OCI-LY7 (cell line): ENCODE results near the gene MIF4GD. TPM values are rescaled to one million over a fixed set of nuclear protein-coding genes. Genes with fewer than 3 reads are reported as not detected.

ENCODE experiments used
- BruUV-seq: library from RNA; stranded (reverse); fragments of 400-500 nt; replicated peaks from 2 replicates; lab custom pipeline; 2021; lab: Mats Ljungman, UMichigan
- CTCF ChIA-PET: fragments of 300-600 bp; sonication (Branson Sonifier 250); formaldehyde crosslinking; loops from one replicate; lab custom pipeline; 2022; ENCODE audit warnings: antibody characterized with exemption; ENCODE audit not compliant: unreplicated experiment; lab: Charles Lee
- POLR2A ChIA-PET: fragments of 300-600 bp; sonication (Branson Sonifier 250); formaldehyde crosslinking; loops from one replicate; lab custom pipeline; 2022; ENCODE audit warnings: antibody characterized with exemption; lab: Charles Lee
- DNase-seq: peaks from one replicate; pipeline ENCODE4 v3.0.0-alpha.2; 2015; ENCODE audit warnings: low spot score
- H2AFZ ChIP-seq: fragments of 200-600 bp; sonication (generic), shearing (Covaris generic); 2 replicates; pipeline ENCODE4 v1.6.1; 2014; ENCODE audit warnings: mild to moderate bottlenecking, antibody characterized with exemption, low read length, moderate library complexity
- H3K27ac ChIP-seq: fragments of 200-600 bp; sonication (generic); 2 replicates; pipeline ENCODE4 v1.5.1; 2014; ENCODE audit warnings: mixed run types, low read depth, mild to moderate bottlenecking, moderate library complexity, low read length, inconsistent platforms; ENCODE audit not compliant: poor library complexity, severe bottlenecking
- H3K36me3 ChIP-seq: fragments of 200-600 bp; sonication (generic); 2 replicates; pipeline ENCODE4 v1.6.1; 2014; ENCODE audit warnings: mild to moderate bottlenecking, antibody characterized with exemption, low read length, moderate library complexity, mixed read lengths; ENCODE audit not compliant: insufficient read depth
- H3K4me1 ChIP-seq: fragments of 200-600 bp; sonication (generic); 2 replicates; pipeline ENCODE4 v1.5.1; 2014; ENCODE audit warnings: mild to moderate bottlenecking, low read length; ENCODE audit not compliant: insufficient read depth, poor library complexity, severe bottlenecking
- H3K4me2 ChIP-seq: fragments of 200-600 bp; sonication (generic); 2 replicates; pipeline ENCODE4 v1.6.1; 2014; ENCODE audit warnings: mild to moderate bottlenecking, low read length
- H3K4me3 ChIP-seq: fragments of 200-600 bp; sonication (generic); 2 replicates; pipeline ENCODE4 v1.5.1; 2014; ENCODE audit warnings: mild to moderate bottlenecking, low read depth, low read length; ENCODE audit not compliant: poor library complexity, severe bottlenecking
- H3K79me2 ChIP-seq: fragments of 200-600 bp; sonication (generic); 2 replicates; pipeline ENCODE4 v1.6.1; 2016; ENCODE audit warnings: low read depth, mild to moderate bottlenecking, low read length, moderate library complexity, mixed read lengths; ENCODE audit not compliant: insufficient read depth
- H3K9me2 ChIP-seq: fragments of 200-600 bp; sonication (generic); 2 replicates; pipeline ENCODE4 v1.6.1; 2016; ENCODE audit warnings: mild to moderate bottlenecking, low read length, mixed read lengths; ENCODE audit not compliant: insufficient read depth
- H3K9me3 ChIP-seq: fragments of 200-600 bp; sonication (generic); 2 replicates; pipeline ENCODE4 v1.6.1; 2014; ENCODE audit warnings: mild to moderate bottlenecking, mixed run types, low read length, mixed read lengths
- H4K20me1 ChIP-seq: fragments of 200-600 bp; sonication (generic); 2 replicates; pipeline ENCODE4 v1.6.1; 2014; ENCODE audit warnings: mild to moderate bottlenecking, antibody characterized with exemption, low read length, moderate library complexity, mixed read lengths; ENCODE audit not compliant: insufficient read depth
- CTCF ChIP-seq: fragments of 200-600 bp; sonication (generic); conservative IDR thresholded peaks from 2 replicates; pipeline ENCODE4 v1.5.1; 2014; ENCODE audit warnings: mild to moderate bottlenecking, antibody characterized with exemption, low read length, moderate library complexity, mixed read lengths
- EZH2phosphoT487 ChIP-seq: fragments of 200-600 bp; sonication (generic); IDR thresholded peaks from 2 replicates; pipeline ENCODE4 v1.6.1; 2018; ENCODE audit warnings: low read depth, borderline replicate concordance, mild to moderate bottlenecking, mixed run types, antibody characterized with exemption, low read length, moderate library complexity, mixed read lengths
- intact Hi-C: fragments of 100-400 bp; cut with micrococcal nuclease; formaldehyde crosslinking; loops from one replicate; pipeline ENCODE4 v1.10.0; 2022; ENCODE audit not compliant: unreplicated experiment
- total RNA-seq, 2 experiments: library from RNA; depleted of rRNA in 1 of 2; stranded (reverse); fragments of >200 nt in 1 of 2; shearing (Covaris generic) in 1 of 2; gene quantifications; 2 replicates each; pipeline ENCODE4 v1.2.3, GENCODE V29; 2014 to 2022

The MIF4GD gene
- total RNA-seq, 2 experiments from 2014 or later = 70.9 to 132 TPM

- ChIA-PET POLR2A (interaction anchor here (0.6 to 1.3 kb wide), 4 partner anchors 12 to 215 kb away, joined by 3 read pairs; no protein-coding TSS in a partner anchor), CTCF (no interaction called here)
- no peaks in the 10 kb centered on the region for H4K20me1 ChIP-seq
- intact Hi-C loops = no loop called here
- no peak overlapping the region for H3K4me2 ChIP-seq
- no peak overlapping the region for H3K4me3 ChIP-seq
- no peaks in the 10 kb centered on the region for H3K4me1 ChIP-seq
- H2AFZ ChIP-seq = no peak overlapping the region
- no peak for TF ChIP-seq CTCF
- no peak for TF ChIP-seq EZH2phosphoT487
- peaks cover 99% of the 10 kb centered on the region for H3K36me3 ChIP-seq
- no peaks in the 10 kb centered on the region for H3K9me3 ChIP-seq
- H3K27ac ChIP-seq = no peak overlapping the region
- no peak for DNase-seq
- no peaks in the 10 kb centered on the region for H3K79me2 ChIP-seq
- H3K9me2 ChIP-seq = no peaks in the 10 kb centered on the region
- TSS peak; percentile 40 for BruUV-seq
Observed at GRCh38 chr17:75228305-75228704, 42.7 kb downstream of the MIF4GD start.

GRCh38 chr17:75227729-75228128 is 43.3 kb downstream of the MIF4GD start:
- intact Hi-C loops = no loop called here
- Histone ChIP-seq H3K27ac (no peak overlapping the region), H3K4me2 (no peak overlapping the region), H4K20me1 (no peaks in the 10 kb centered on the region), H2AFZ (no peak overlapping the region), H3K36me3 (peaks cover 99% of the 10 kb centered on the region), H3K9me3 (no peaks in the 10 kb centered on the region), H3K79me2 (no peaks in the 10 kb centered on the region), H3K4me1 (no peaks in the 10 kb centered on the region), H3K4me3 (no peak overlapping the region), H3K9me2 (no peaks in the 10 kb centered on the region)
- TF ChIP-seq EZH2phosphoT487 = no peak
- no TSS peak for BruUV-seq
- POLR2A ChIA-PET = interaction anchor here (0.6 kb wide), 1 partner anchor 20 kb away, joined by 5 read pairs; no protein-coding TSS in a partner anchor
- CTCF ChIA-PET = no interaction called here
- no peak for DNase-seq

GRCh38 chr17:75225016-75225415 is 46.0 kb downstream of the MIF4GD start:
- DNase-seq = no peak
- Histone ChIP-seq H3K27ac (no peak overlapping the region), H3K4me1 (no peaks in the 10 kb centered on the region), H4K20me1 (no peaks in the 10 kb centered on the region), H3K4me2 (no peak overlapping the region), H3K79me2 (no peaks in the 10 kb centered on the region), H2AFZ (no peak overlapping the region), H3K9me2 (no peaks in the 10 kb centered on the region), H3K4me3 (no peak overlapping the region), H3K36me3 (peaks cover 96% of the 10 kb centered on the region), H3K9me3 (no peaks in the 10 kb centered on the region)
- CTCF ChIA-PET = no interaction called here
- no TSS peak for BruUV-seq
- TF ChIP-seq CTCF = no peak
- TF ChIP-seq EZH2phosphoT487 = no peak
- intact Hi-C loops = no loop called here
- POLR2A ChIA-PET = no interaction called here
